Progenitor cell of endocrine pancreas (in vitro differentiated cells): ENCODE data around the gene WTAP. TPM values are rescaled to one million over a fixed set of nuclear protein-coding genes. Genes with fewer than 3 reads are reported as not detected.

Experiments used
- DNase-seq: peaks from one replicate; pipeline ENCODE4 v3.0.0; 2021; ENCODE audit warnings: low spot score; ENCODE audit not compliant: unreplicated experiment
- H3K27ac Mint-ChIP-seq: 2 replicates; pipeline ENCODE4 v1.8.0; 2021; ENCODE audit warnings: mild to moderate bottlenecking, moderate library complexity, mixed read lengths
- H3K27me3 Mint-ChIP-seq: 2 replicates; pipeline ENCODE4 v1.8.0; 2021; ENCODE audit warnings: mixed read lengths
- H3K36me3 Mint-ChIP-seq: 2 replicates; pipeline ENCODE4 v1.8.0; 2022; ENCODE audit warnings: mixed read lengths; ENCODE audit not compliant: insufficient read depth
- H3K4me1 Mint-ChIP-seq: 2 replicates; pipeline ENCODE4 v1.8.0; 2021; ENCODE audit warnings: low read depth, mixed read lengths
- H3K4me3 Mint-ChIP-seq: 2 replicates; pipeline ENCODE4 v1.8.0; 2021; ENCODE audit warnings: low read depth, mild to moderate bottlenecking, moderate library complexity, mixed read lengths
- H3K9me3 Mint-ChIP-seq: 2 replicates; pipeline ENCODE4 v1.8.0; 2021; ENCODE audit warnings: low read depth, mixed read lengths
- CTCF ChIP-seq: fragments of 200-600 bp; sonication (generic); IDR thresholded peaks from one replicate; pipeline ENCODE4 v1.5.0; 2021; ENCODE audit warnings: antibody characterized with exemption, mild to moderate bottlenecking; ENCODE audit not compliant: unreplicated experiment
- total RNA-seq: library from RNA; stranded (reverse); gene quantifications from 2 replicates; pipeline ENCODE4 v1.2.1, GENCODE V29; 2021

The WTAP gene
- total RNA-seq, 1 donor from 2014 or later: 126 TPM

DNA sequence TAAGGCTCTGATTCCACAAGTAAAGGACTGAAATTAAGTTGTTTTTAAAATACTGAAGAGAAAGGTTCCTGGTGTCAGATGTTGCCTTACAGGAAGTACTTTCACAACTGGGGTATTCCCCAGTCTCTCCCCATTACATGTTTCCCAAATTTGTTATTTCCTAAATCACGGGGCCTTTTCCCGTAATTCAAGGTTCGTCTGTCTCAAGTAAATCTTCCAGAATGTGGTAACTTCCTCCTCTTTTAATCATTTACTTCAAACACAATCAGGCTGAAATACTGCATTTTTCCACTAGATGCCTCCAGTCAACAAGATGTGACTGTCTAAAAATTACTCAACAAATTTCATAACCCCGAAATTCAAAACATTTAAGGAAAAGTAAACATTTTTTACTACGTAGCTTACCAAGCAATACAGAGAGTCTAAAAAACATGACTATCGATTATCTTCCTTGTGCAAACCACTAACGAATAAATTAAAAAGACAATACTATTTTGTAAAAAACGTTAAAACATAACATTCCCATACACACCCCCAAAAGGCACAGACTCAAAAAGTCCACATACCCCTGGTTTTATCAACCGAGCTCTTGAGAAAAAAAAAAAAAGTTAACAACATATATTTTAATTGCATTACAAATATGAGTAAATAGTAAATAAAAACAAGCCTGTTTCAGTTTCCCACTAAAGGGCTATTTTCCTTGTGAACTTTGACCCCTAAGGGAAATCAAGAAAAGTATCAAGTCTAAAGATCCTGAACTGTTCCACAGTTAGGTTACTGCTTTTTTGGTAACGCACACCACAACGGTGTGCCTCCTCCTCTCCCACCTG, 36.0 kb upstream of the WTAP start:
- Mint-ChIP-seq H3K27ac (peak overlapping the region; percentile 96), H3K9me3 (no peaks in the 10 kb centered on the region), H3K4me3 (peak overlapping the region; percentile 89), H3K27me3 (no peaks in the 10 kb centered on the region), H3K36me3 (peaks cover 11% of the 10 kb centered on the region), H3K4me1 (peaks cover 22% of the 10 kb centered on the region)
- peak; percentile 60 for TF ChIP-seq CTCF
- no peak for DNase-seq

DNA sequence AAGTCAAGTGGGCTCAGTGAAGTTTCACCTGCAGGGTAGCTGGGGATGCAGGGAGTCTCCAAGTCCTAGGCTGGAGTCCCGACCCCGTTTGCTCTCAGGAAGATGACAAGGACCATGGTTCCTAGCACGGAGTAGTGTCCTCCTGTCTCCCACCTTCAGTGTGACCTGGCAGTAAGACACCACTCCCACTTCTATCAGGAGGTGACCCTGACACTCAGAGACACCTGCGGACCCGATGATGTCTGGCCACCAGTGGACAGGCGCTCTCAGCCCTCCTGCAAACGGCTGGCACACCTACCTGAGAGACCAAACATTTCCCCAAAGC, 35.4 kb upstream of the WTAP start:
- Mint-ChIP-seq H3K4me1 (peaks cover 22% of the 10 kb centered on the region), H3K27me3 (no peaks in the 10 kb centered on the region), H3K36me3 (peaks cover 9% of the 10 kb centered on the region), H3K27ac (peak overlapping the region; percentile 96), H3K4me3 (peak overlapping the region; percentile 89), H3K9me3 (no peaks in the 10 kb centered on the region)
- DNase-seq: no peak
- TF ChIP-seq CTCF: no peak

DNA sequence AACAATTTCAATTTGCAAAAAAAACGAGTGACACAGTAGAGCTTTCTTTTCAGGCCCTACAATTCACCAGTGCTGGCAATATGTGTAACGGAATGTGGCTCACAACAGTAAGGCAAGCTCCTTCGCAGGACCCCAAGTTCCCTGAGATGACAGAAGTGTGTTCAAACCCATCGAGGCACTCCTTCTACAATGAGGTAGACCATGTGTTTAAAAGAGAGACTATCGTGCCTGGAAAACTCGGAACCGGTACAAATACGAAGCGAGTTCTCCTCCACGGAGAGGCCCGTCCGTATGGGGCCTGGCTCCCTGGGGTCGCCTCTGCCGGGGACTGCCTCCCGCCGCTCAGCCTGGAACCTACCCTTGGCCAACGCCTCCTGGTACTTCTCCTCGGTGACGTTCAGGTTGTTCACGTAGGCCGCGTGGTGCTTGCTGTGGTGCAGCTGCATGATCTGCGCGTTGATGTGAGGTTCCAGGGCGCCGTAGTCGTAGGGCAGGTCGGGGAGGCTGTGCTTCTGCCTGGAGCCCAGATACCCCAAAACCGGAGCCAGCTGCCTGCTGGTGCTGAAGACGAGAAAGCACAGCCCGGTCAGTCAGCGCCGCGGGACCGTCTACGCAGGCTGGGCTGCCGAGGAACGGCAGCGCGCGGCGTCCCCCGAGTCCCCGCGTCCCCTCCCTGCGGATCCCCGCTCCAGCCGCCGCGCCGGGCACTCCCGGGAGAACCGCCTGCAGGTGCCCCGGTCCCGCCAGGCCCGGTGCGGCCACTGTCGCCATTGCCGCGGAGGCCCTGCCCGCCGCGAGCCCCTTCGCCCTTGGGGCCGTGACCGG, 34.8 kb upstream of the WTAP start:
- TF ChIP-seq CTCF: no peak
- Mint-ChIP-seq H3K4me1 (peaks cover 22% of the 10 kb centered on the region), H3K9me3 (no peaks in the 10 kb centered on the region), H3K27me3 (no peaks in the 10 kb centered on the region), H3K36me3 (peaks cover 6% of the 10 kb centered on the region), H3K4me3 (peak overlapping the region; percentile 89), H3K27ac (peak overlapping the region; percentile 96)
- peak; percentile 38 for DNase-seq

GRCh38 chr6:159693128-159693893, 34.0 kb upstream of the WTAP start, which contains the start of gene SOD2:
Gene SOD2 (minus strand): TSS chr6:159693241. CDS start chr6:159693167, 74 bp downstream.
- H3K27me3 Mint-ChIP-seq: no peaks in the 10 kb centered on the region
- peak; percentile 82 for DNase-seq
- H3K36me3 Mint-ChIP-seq: peaks cover 5% of the 10 kb centered on the region
- peaks cover 22% of the 10 kb centered on the region for H3K4me1 Mint-ChIP-seq
- H3K27ac Mint-ChIP-seq: peak within 1 kb of the TSS; percentile 97
- H3K4me3 Mint-ChIP-seq: peak within 1 kb of the TSS; percentile 89
- no peaks in the 10 kb centered on the region for H3K9me3 Mint-ChIP-seq
- TF ChIP-seq CTCF: no peak
